Brain microvascular endothelial cell (primary cell): Measurements from ENCODE around the gene NFATC1.

Experiments
- DNase-seq: peaks from one replicate; pipeline ENCODE4 v3.0.0-alpha.2; 2020
- H3K27ac ChIP-seq: fragments of 250-450 bp; sonication (Bioruptor Pico); 2 replicates; pipeline ENCODE4 v1.5.1; 2020; ENCODE audit warnings: mild to moderate bottlenecking, moderate library complexity
- H3K27me3 ChIP-seq: fragments of 250-450 bp; sonication (Bioruptor Pico); replicated peaks from 2 replicates; pipeline ENCODE4 v1.5.1; 2020; ENCODE audit warnings: mild to moderate bottlenecking
- H3K36me3 ChIP-seq: fragments of 250-450 bp; sonication (Bioruptor Pico); replicated peaks from 2 replicates; pipeline ENCODE4 v1.5.1; 2020; ENCODE audit warnings: mild to moderate bottlenecking
- H3K4me3 ChIP-seq: 2 replicates; pipeline ENCODE4 v1.5.1; 2011; ENCODE audit warnings: low read depth, mild to moderate bottlenecking, control low read depth, low read length, moderate library complexity
- CTCF ChIP-seq: IDR thresholded peaks from 2 replicates; pipeline ENCODE4 v1.5.1; 2011; ENCODE audit warnings: low read depth, mild to moderate bottlenecking, moderate library complexity, low read length, control low read depth, inconsistent platforms; ENCODE audit errors: missing control alignments
- in situ Hi-C: cut with HindIII; loops from 2 replicates; pipeline ENCODE4 v1.10.0; 2017; ENCODE audit warnings: low sequenced_read_pairs, low pct_ligation_motif_present

Gene NFATC1

GRCh38 chr18:79465392-79465991, 69.8 kb downstream of the NFATC1 start:
- no peak for DNase-seq
- Histone ChIP-seq H3K27ac (no peak overlapping the region), H3K36me3 (no peaks in the 10 kb centered on the region), H3K27me3 (no peaks in the 10 kb centered on the region), H3K4me3 (no peak overlapping the region)
- in situ Hi-C loops, result no loop called here
- no peak for TF ChIP-seq CTCF

- TF ChIP-seq CTCF, result no peak
- in situ Hi-C loops, result no loop called here
- Histone ChIP-seq H3K36me3 (no peaks in the 10 kb centered on the region), H3K27ac (no peak overlapping the region), H3K27me3 (no peaks in the 10 kb centered on the region), H3K4me3 (no peak overlapping the region)
- no peak for DNase-seq
Measured at GRCh38 chr18:79466591-79466990, 70.9 kb downstream of the NFATC1 start.

GRCh38 chr18:79467126-79467525, 71.4 kb downstream of the NFATC1 start:
- TF ChIP-seq CTCF, result no peak

GRCh38 chr18:79468119-79468789, 72.5 kb downstream of the NFATC1 start:
- no peaks in the 10 kb centered on the region for H3K36me3 ChIP-seq

More at GRCh38 chr18:79467126-79467525, 71.4 kb downstream of the NFATC1 start:
- Histone ChIP-seq H3K36me3 (no peaks in the 10 kb centered on the region), H3K27me3 (no peaks in the 10 kb centered on the region), H3K27ac (no peak overlapping the region), H3K4me3 (no peak overlapping the region)
- DNase-seq, result no peak
- in situ Hi-C loops, result no loop called here

GRCh38 chr18:79469309-79469708, 73.6 kb downstream of the NFATC1 start:
- Histone ChIP-seq H3K4me3 (no peak overlapping the region), H3K27me3 (no peaks in the 10 kb centered on the region), H3K36me3 (no peaks in the 10 kb centered on the region), H3K27ac (no peak overlapping the region)
- in situ Hi-C loops, result no loop called here
- DNase-seq, result no peak
- TF ChIP-seq CTCF, result no peak

More at GRCh38 chr18:79468119-79468789, 72.5 kb downstream of the NFATC1 start:
- Histone ChIP-seq H3K27me3 (no peaks in the 10 kb centered on the region), H3K4me3 (no peak overlapping the region), H3K27ac (no peak overlapping the region)
- TF ChIP-seq CTCF, result no peak
- no peak for DNase-seq
- in situ Hi-C loops, result no loop called here
